Testis (tissue), 3 donors: Measurements from ENCODE around the gene LPIN3. TPM values are rescaled to one million over a fixed set of nuclear protein-coding genes. Genes with fewer than 3 reads are reported as not detected.

Experiments used
- DNase-seq: peaks from one replicate; pipeline ENCODE4 v3.0.0-alpha.2; 2019
- H3K27ac ChIP-seq, 2 donors: fragments of 200-600 bp; sonication (generic); one replicate each; pipeline ENCODE4 v1.5.1; 2019
- H3K27me3 ChIP-seq: fragments of 200-600 bp; sonication (generic); one replicate; pipeline ENCODE4 v1.5.1; 2019
- H3K36me3 ChIP-seq: fragments of 200-600 bp; sonication (generic); one replicate; pipeline ENCODE4 v1.5.1; 2017; ENCODE audit warnings: low read depth; ENCODE audit errors: missing control alignments
- H3K4me1 ChIP-seq: fragments of 200-600 bp; sonication (generic); one replicate; pipeline ENCODE4 v1.5.1; 2019
- H3K4me3 ChIP-seq, 2 donors: fragments of 200-600 bp; sonication (generic); one replicate each; pipeline ENCODE4 v1.5.1; 2017 to 2019
- H3K9me3 ChIP-seq: fragments of 200-600 bp; sonication (generic); one replicate; pipeline ENCODE4 v1.5.1; 2017
- CTCF ChIP-seq, 3 experiments: fragments of 450-650 bp in 2 of 3; fragments of 200-600 bp in 1 of 3; sonication (generic) in 1 of 3; IDR thresholded peaks; one replicate each; pipeline ENCODE4 v1.5.1; 2016 to 2019; ENCODE audit warnings: antibody characterized with exemption in 3 of 3, mild to moderate bottlenecking in 2 of 3, moderate library complexity in 1 of 3
- POLR2A ChIP-seq: fragments of 450-650 bp; IDR thresholded peaks from one replicate; pipeline ENCODE4 v1.6.1; 2017; ENCODE audit warnings: antibody characterized with exemption, mild to moderate bottlenecking, moderate library complexity
- WGBS, 2 donors: methylation state at CpG; one replicate each; pipeline ENCODE4 v1.1.5; 2018; 5-methylcytosine and 5-hydroxymethylcytosine counted together
- intact Hi-C: fragments of 100-400 bp; cut with DNase I; formaldehyde crosslinking; loops from one replicate; pipeline ENCODE4 v1.15.1; 2023; ENCODE audit warnings: low total_unique reads
- polyA plus RNA-seq: library from polyadenylated mRNA; stranded (reverse); fragments of 350-450 nt; fragmentation: Illumina TruSeq; extraction: RNeasy Lipid Tissue Mini Kit (QIAGEN cat#74804); gene quantifications from one replicate; pipeline ENCODE4 v1.2.3, GENCODE V29; 2014; ENCODE audit warnings: low read depth, low replicate concordance; ENCODE audit not compliant: insufficient read depth
- total RNA-seq, 2 donors: library from RNA; depleted of rRNA; stranded (reverse); fragments of >200 nt; gene quantifications; one replicate each; pipeline ENCODE4 v1.2.3, GENCODE V29; 2016

LPIN3 gene
- total and polyA plus RNA-seq, 3 donors from 2014 or later = 7.6 to 13.6 (median 9.9) TPM

DNA sequence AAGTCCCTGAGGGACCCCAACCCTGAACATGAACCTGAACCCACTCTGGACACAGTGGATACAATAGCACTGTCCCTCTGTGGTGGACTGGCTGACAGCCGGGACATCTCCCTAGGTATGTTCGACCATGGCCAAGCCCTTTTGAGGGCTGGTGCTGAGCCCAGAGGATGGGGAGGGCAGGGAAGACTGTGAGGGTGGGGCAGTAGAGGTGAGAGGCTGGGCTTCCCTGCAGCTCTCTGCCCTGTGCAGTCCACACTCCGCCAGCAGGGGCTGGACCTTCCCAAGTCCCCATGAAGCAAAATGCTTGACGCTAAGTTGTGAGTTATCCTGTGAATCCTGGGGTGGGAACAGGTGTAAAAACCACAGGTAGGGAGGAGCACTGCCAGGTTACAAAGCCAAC lies 11.5 kb downstream of the LPIN3 start:
- Histone ChIP-seq H3K36me3 (no peaks in the 10 kb centered on the region), H3K4me1 (no peaks in the 10 kb centered on the region), H3K27me3 (no peaks in the 10 kb centered on the region), H3K27ac (no peak overlapping the region), H3K9me3 (no peaks in the 10 kb centered on the region), H3K4me3 (no peak overlapping the region)
- TF ChIP-seq POLR2A = no peak
- TF ChIP-seq CTCF (IDR thresholded peaks at IDR 0.05) = no peak
- WGBS, 2 donors = 95 to 100% methylated on average over 3 to 4 of the region's 4 CpGs
- intact Hi-C loops = no loop called here
- DNase-seq = no peak

GRCh38 chr20:41352666-41353065 lies 12.0 kb downstream of the LPIN3 start:
- Histone ChIP-seq H3K9me3 (no peaks in the 10 kb centered on the region), H3K27me3 (no peaks in the 10 kb centered on the region), H3K4me3 (no peak overlapping the region), H3K27ac (no peak overlapping the region), H3K4me1 (no peaks in the 10 kb centered on the region), H3K36me3 (no peaks in the 10 kb centered on the region)
- no peak for TF ChIP-seq POLR2A
- TF ChIP-seq CTCF (IDR thresholded peaks at IDR 0.05) = no peak
- WGBS, 2 donors = 92 to 94% methylated on average over 4 to 5 of the region's 5 CpGs
- no peak for DNase-seq
- intact Hi-C loops = no loop called here

DNA sequence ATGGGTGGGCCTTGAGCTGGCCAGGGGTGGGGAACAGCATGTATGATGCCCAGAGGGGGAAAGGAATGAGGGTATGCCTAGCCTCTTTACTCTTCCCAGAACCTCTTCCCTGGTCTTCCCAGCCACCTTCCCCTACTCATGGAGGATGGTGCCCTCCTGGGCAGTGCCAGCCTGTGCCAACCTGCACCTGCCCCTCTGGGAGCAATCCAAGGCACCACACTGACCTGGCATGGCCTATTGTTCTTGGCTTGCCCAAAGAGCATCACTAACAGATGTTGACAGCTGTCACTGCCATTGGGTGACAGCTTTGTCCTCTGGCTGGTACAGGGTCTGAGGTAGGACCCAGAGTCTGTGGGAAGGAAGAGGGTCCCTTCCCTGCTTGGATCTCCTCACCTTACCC lies 12.9 kb downstream of the LPIN3 start:
- H3K27me3 ChIP-seq = no peaks in the 10 kb centered on the region
- no peak overlapping the region for H3K4me3 ChIP-seq
- no peak overlapping the region for H3K27ac ChIP-seq
- intact Hi-C loops = no loop called here
- H3K4me1 ChIP-seq = no peaks in the 10 kb centered on the region
- no peak for TF ChIP-seq CTCF (IDR thresholded peaks at IDR 0.05)
- no peak for TF ChIP-seq POLR2A
- no peak for DNase-seq
- H3K9me3 ChIP-seq = no peaks in the 10 kb centered on the region
- no peaks in the 10 kb centered on the region for H3K36me3 ChIP-seq

GRCh38 chr20:41355192-41355591 lies 14.6 kb downstream of the LPIN3 start:
- intact Hi-C loops = no loop called here
- H3K4me3 ChIP-seq = no peak overlapping the region

More at GRCh38 chr20:41355192-41355591, 14.6 kb downstream of the LPIN3 start:
- WGBS, 2 donors = 92 to 100% methylated on average over 3 of the region's 3 CpGs
- Histone ChIP-seq H3K4me1 (peaks cover 6% of the 10 kb centered on the region), H3K36me3 (no peaks in the 10 kb centered on the region), H3K9me3 (no peaks in the 10 kb centered on the region), H3K27me3 (no peaks in the 10 kb centered on the region), H3K27ac (no peak overlapping the region)
- TF ChIP-seq CTCF (IDR thresholded peaks at IDR 0.05) (no peak), POLR2A (no peak)
- no peak for DNase-seq
